Endodermal cell (in vitro differentiated cells): ENCODE measurements around the gene BTK. TPM values are rescaled to one million over a fixed set of nuclear protein-coding genes. Genes with fewer than 3 reads are reported as not detected.

Source experiments
- DNase-seq: peaks from one replicate; pipeline ENCODE4 v3.0.0-alpha.2; 2017
- H3K27ac ChIP-seq: 2 replicates; pipeline ENCODE4 v1.5.1; 2013; ENCODE audit warnings: mild to moderate bottlenecking, low read depth, low read length, moderate library complexity
- H3K27me3 ChIP-seq: 2 replicates; pipeline ENCODE4 v1.6.1; 2013; ENCODE audit warnings: mild to moderate bottlenecking, low read length, moderate library complexity; ENCODE audit not compliant: insufficient read depth, control insufficient read depth, poor library complexity, severe bottlenecking
- H3K36me3 ChIP-seq: 2 replicates; pipeline ENCODE4 v1.7.0; 2013; ENCODE audit warnings: mild to moderate bottlenecking, low read length, moderate library complexity; ENCODE audit not compliant: control insufficient read depth, insufficient read depth
- H3K4me1 ChIP-seq: one replicate; pipeline ENCODE4 v1.7.0; 2013; ENCODE audit warnings: low read length; ENCODE audit not compliant: control insufficient read depth, insufficient read depth
- H3K4me3 ChIP-seq: 2 replicates; pipeline ENCODE4 v1.5.1; 2013; ENCODE audit warnings: mild to moderate bottlenecking, low read length, moderate library complexity
- H3K9ac ChIP-seq: 2 replicates; pipeline ENCODE4 v1.6.1; 2013; ENCODE audit warnings: mild to moderate bottlenecking, low read length, moderate library complexity; ENCODE audit not compliant: poor library complexity, severe bottlenecking; ENCODE audit errors: extremely low read depth
- H3K9me3 ChIP-seq: 2 replicates; pipeline ENCODE4 v1.6.1; 2013; ENCODE audit warnings: mild to moderate bottlenecking, low read length, moderate library complexity; ENCODE audit not compliant: control insufficient read depth
- H3K27ac Mint-ChIP-seq: 2 replicates; pipeline ENCODE4 v1.8.0; 2020; ENCODE audit warnings: mixed read lengths
- H3K27me3 Mint-ChIP-seq: 2 replicates; pipeline ENCODE4 v1.8.0; 2021; ENCODE audit warnings: mild to moderate bottlenecking, mixed read lengths; ENCODE audit not compliant: insufficient read depth
- H3K36me3 Mint-ChIP-seq: 2 replicates; pipeline ENCODE4 v1.8.0; 2020; ENCODE audit warnings: low read depth, mixed read lengths
- H3K4me1 Mint-ChIP-seq: 2 replicates; pipeline ENCODE4 v1.8.0; 2020; ENCODE audit warnings: mixed read lengths
- H3K4me3 Mint-ChIP-seq: 2 replicates; pipeline ENCODE4 v1.8.0; 2020; ENCODE audit warnings: mild to moderate bottlenecking, moderate library complexity, mixed read lengths
- H3K9me3 Mint-ChIP-seq: 2 replicates; pipeline ENCODE4 v1.8.0; 2020; ENCODE audit warnings: mild to moderate bottlenecking, mixed read lengths
- CTCF ChIP-seq: fragments of 200-600 bp; sonication (generic); conservative IDR thresholded peaks from 2 replicates; pipeline ENCODE4 v1.5.0; 2021; ENCODE audit warnings: antibody characterized with exemption, mild to moderate bottlenecking
- WGBS, 2 experiments: methylation state at CpG; one replicate each; pipeline versions ENCODE4 v1.1.5 to v1.1.7; 2013; ENCODE audit warnings: missing lambda C conversion rate in 2 of 2, mixed read lengths in 1 of 2; ENCODE audit not compliant: insufficient coverage in 1 of 2, insufficient read length in 1 of 2; 5-methylcytosine and 5-hydroxymethylcytosine counted together
- total RNA-seq, 2 donors: library from RNA; stranded (reverse); fragmentation: NEBNext Ultra II Directional in 1 of 2; extraction: Animal tissue kit (Norgen Biotek cat#: 25700) in 1 of 2; gene quantifications; 2 replicates in 1 of 2; 3 replicates in 1 of 2; pipeline ENCODE4 v1.2.1, GENCODE V29; 2021

Gene BTK
- total RNA-seq, 2 donors from 2014 or later: 2.3 to 3.4 TPM

GRCh38 chrX:101427954-101428353, 42.0 kb upstream of the BTK start:
- Mint-ChIP-seq H3K36me3 (peaks cover 56% of the 10 kb centered on the region), H3K9me3 (peaks cover 63% of the 10 kb centered on the region), H3K4me3 (no peak overlapping the region), H3K4me1 (no peaks in the 10 kb centered on the region), H3K27ac (no peak overlapping the region), H3K27me3 (no peaks in the 10 kb centered on the region)
- no CpG with 5 or more reads among the region's 2 CpGs for WGBS, 2 experiments
- peaks cover 14% of the 10 kb centered on the region for H3K9me3 ChIP-seq
- H3K9ac ChIP-seq: no peak overlapping the region
- H3K27me3 ChIP-seq: no peaks in the 10 kb centered on the region
- TF ChIP-seq CTCF: no peak
- H3K36me3 ChIP-seq: peaks cover 13% of the 10 kb centered on the region
- no peaks in the 10 kb centered on the region for H3K4me1 ChIP-seq
- H3K27ac ChIP-seq: no peak overlapping the region
- H3K4me3 ChIP-seq: no peak overlapping the region
- DNase-seq: no peak

- WGBS, 2 experiments: 93 to 100% methylated on average over 1 to 2 of the region's 2 CpGs
- TF ChIP-seq CTCF: no peak
- no peak for DNase-seq
- H3K9me3 Mint-ChIP-seq: peaks cover 49% of the 10 kb centered on the region
- peak overlapping the region; percentile 80 for H3K4me3 Mint-ChIP-seq
- Histone ChIP-seq H3K9ac (no peak overlapping the region), H3K27me3 (no peaks in the 10 kb centered on the region), H3K9me3 (no peaks in the 10 kb centered on the region), H3K4me3 (peak overlapping the region; percentile 74), H3K27ac (no peak overlapping the region), H3K36me3 (no peaks in the 10 kb centered on the region), H3K4me1 (peaks cover 3% of the 10 kb centered on the region)
- H3K4me1 Mint-ChIP-seq: peaks cover 25% of the 10 kb centered on the region
- H3K36me3 Mint-ChIP-seq: peaks cover 17% of the 10 kb centered on the region
- no peak overlapping the region for H3K27ac Mint-ChIP-seq
- H3K27me3 Mint-ChIP-seq: no peaks in the 10 kb centered on the region
Observed at GRCh38 chrX:101419489-101419888, 33.5 kb upstream of the BTK start.

- H3K9ac ChIP-seq: peak overlapping the region; percentile 79
- TF ChIP-seq CTCF: no peak
- H3K27ac ChIP-seq: peak overlapping the region; percentile 86
- Mint-ChIP-seq H3K9me3 (peaks cover 47% of the 10 kb centered on the region), H3K36me3 (peaks cover 19% of the 10 kb centered on the region), H3K27ac (peak overlapping the region; percentile 99), H3K4me3 (peak overlapping the region; percentile 80), H3K4me1 (peaks cover 25% of the 10 kb centered on the region), H3K27me3 (no peaks in the 10 kb centered on the region)
- no peaks in the 10 kb centered on the region for H3K9me3 ChIP-seq
- H3K36me3 ChIP-seq: peaks cover under 1% of the 10 kb centered on the region
- peak; percentile 88 for DNase-seq
- peaks cover 3% of the 10 kb centered on the region for H3K4me1 ChIP-seq
- WGBS, 2 experiments: 7% methylated on average over 47 of the region's 56 CpGs; no CpG with 5 or more reads in 1 of the 2 experiments
- peak overlapping the region; percentile 74 for H3K4me3 ChIP-seq
- H3K27me3 ChIP-seq: no peaks in the 10 kb centered on the region
Observed at GRCh38 chrX:101417981-101418841, 32.2 kb upstream of the BTK start.
